GM06990 (cell line): ENCODE measurements around the gene DNAJB8.

Source experiments
- DNase-seq: peaks from one replicate; pipeline ENCODE4 v3.0.0-alpha.2; 2011; ENCODE audit not compliant: insufficient read length; ENCODE audit errors: extremely low read depth
- H3K27me3 ChIP-seq: replicated peaks from 2 replicates; pipeline ENCODE4 v1.6.0; 2011; ENCODE audit warnings: low read length; ENCODE audit not compliant: control insufficient read depth, insufficient read depth
- H3K36me3 ChIP-seq: 2 replicates; pipeline ENCODE4 v1.5.1; 2011; ENCODE audit warnings: low read length; ENCODE audit not compliant: control insufficient read depth, insufficient read depth
- H3K4me3 ChIP-seq: replicated peaks from 2 replicates; pipeline ENCODE4 v1.5.1; 2011; ENCODE audit warnings: low read depth, mild to moderate bottlenecking, control low read depth, low read length
- TF ChIP-seq, protein P1 (sequence below): IDR thresholded peaks from 2 replicates; pipeline ENCODE4 v1.5.1; 2011; ENCODE audit warnings: low read length, control low read depth, mild to moderate bottlenecking, inconsistent platforms; ENCODE audit not compliant: insufficient read depth, poor library complexity, severe bottlenecking

The DNAJB8 gene

DNA sequence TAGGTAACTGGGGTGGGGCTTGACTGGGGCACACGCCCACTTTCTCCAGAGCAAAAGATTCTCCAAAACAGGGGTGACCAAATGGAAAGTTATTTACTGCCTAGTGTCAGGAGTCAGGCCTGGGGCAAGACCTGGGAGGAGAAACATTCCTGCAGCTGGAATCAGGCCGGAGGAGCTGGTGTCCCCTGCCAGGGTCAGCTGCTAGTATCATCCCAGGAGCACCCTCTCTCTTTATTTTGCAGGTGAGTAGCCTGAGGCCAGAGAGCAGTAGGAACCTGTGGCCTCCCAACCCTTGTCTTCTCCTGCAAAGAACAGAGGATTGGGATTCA, 32.9 kb downstream of the DNAJB8 start:
- no peak for DNase-seq
- Histone ChIP-seq H3K27me3 (peaks cover 2% of the 10 kb centered on the region), H3K4me3 (no peak overlapping the region), H3K36me3 (no peaks in the 10 kb centered on the region)
- TF ChIP-seq, protein P1, sequence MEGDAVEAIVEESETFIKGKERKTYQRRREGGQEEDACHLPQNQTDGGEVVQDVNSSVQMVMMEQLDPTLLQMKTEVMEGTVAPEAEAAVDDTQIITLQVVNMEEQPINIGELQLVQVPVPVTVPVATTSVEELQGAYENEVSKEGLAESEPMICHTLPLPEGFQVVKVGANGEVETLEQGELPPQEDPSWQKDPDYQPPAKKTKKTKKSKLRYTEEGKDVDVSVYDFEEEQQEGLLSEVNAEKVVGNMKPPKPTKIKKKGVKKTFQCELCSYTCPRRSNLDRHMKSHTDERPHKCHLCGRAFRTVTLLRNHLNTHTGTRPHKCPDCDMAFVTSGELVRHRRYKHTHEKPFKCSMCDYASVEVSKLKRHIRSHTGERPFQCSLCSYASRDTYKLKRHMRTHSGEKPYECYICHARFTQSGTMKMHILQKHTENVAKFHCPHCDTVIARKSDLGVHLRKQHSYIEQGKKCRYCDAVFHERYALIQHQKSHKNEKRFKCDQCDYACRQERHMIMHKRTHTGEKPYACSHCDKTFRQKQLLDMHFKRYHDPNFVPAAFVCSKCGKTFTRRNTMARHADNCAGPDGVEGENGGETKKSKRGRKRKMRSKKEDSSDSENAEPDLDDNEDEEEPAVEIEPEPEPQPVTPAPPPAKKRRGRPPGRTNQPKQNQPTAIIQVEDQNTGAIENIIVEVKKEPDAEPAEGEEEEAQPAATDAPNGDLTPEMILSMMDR = no peak

DNA sequence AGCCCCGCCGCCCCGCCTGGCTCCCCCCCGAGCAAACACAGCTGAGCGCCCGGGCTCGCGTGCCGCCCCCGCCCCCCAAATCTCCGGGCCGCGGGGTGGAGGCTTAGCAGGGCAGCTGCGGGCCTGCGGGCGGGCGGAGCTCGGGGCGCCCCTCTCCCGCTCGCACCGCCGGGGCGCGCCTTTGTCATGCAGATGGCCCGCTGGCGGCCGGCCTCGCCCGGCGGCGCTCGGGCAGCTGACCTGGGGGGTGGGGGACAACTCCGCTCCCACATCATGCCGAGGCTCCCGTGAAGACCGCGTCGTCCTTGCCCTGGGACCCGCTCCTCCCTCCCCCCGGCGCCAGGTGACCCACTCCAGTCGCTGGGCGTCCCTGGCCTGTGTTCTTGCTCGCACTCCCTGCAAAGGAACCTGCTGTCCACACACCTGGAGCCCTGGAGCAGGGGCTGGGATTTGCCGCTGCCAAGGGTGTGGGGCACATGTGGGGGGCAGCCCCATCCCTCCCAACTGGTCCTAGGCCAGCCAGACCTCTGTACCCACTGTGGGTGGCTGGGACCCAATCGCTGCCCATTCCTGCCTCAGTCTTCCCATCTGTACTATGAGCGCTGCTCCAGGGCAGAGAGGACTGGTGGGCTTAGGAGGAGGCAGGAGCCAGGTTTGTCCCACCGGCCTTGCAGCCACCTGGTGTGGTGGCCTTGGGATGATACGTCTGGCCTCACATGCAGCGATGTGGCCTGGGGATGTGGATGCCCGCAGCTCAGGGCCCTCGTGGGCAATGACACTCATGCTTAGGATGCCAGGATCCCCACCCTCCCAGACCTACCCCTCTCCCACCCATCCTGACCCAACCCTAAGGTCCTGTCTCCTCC, 33.5 kb downstream of the DNAJB8 start:
- TF ChIP-seq, protein P1 = no peak
- no peaks in the 10 kb centered on the region for H3K36me3 ChIP-seq
- peaks cover 2% of the 10 kb centered on the region for H3K27me3 ChIP-seq
- DNase-seq = no peak
- no peak overlapping the region for H3K4me3 ChIP-seq

DNA sequence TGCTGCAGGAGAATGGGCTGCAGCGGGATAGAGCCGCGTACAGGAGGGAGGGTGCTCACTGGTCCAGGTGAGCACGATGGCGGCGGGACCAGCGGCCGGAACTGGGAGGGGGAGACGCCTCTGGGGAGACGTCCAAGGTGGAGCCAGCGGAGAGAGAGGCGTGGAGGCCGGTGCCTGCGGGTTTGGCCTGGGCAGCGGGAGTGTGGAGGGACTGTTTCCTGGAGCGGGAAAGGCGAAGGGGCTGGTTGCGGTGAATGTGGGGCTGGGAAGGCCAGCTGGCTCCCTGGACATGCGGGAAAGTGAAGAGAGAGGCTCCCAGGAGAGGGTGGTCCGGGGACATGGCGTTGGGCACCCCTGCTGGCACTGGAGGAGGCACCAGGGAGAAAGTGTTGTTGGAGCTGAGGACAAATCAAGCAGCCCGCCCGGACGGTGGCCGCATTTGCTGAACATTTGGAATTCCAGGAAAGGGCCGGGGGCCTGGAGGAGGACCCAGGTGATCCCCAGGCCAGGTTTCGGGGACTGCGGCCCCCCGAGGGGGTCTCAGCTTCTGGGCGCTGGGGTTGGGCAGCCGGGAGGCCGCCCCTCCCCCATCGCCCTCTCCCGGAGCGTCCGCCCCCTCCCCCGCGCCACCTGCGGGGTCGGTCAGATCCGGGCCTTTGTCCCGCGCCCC, 34.3 kb downstream of the DNAJB8 start:
- Histone ChIP-seq H3K4me3 (no peak overlapping the region), H3K36me3 (no peaks in the 10 kb centered on the region), H3K27me3 (peaks cover 2% of the 10 kb centered on the region)
- no peak for DNase-seq
- TF ChIP-seq, protein P1 = no peak

DNA sequence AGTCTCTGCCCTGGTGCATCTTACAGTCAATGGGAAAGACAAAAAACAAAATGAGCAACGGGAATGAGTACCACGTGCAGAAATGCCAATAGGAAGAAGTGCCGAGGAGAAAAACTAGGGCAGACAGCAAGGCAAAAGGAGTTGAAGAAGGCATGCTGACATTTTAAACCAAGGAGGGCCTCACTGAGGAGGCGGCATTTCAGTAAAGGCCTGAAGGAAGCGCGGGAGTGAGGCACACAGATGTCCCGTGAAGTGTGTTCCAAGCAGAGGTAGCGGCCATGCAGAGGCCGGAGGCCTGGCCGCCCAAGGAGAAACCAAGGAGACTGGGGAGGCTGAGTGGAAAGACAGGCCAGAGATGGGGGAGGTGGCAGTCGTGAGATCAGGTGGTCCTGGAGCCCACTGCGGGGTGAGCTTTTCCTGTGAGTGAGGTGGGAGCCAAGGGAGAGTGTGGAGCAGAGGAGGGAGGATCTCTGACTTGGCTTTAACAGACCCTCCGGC, 34.8 kb downstream of the DNAJB8 start:
- DNase-seq = no peak
- no peak overlapping the region for H3K4me3 ChIP-seq
- peaks cover 2% of the 10 kb centered on the region for H3K27me3 ChIP-seq
- TF ChIP-seq, protein P1 = no peak
- no peaks in the 10 kb centered on the region for H3K36me3 ChIP-seq

DNA sequence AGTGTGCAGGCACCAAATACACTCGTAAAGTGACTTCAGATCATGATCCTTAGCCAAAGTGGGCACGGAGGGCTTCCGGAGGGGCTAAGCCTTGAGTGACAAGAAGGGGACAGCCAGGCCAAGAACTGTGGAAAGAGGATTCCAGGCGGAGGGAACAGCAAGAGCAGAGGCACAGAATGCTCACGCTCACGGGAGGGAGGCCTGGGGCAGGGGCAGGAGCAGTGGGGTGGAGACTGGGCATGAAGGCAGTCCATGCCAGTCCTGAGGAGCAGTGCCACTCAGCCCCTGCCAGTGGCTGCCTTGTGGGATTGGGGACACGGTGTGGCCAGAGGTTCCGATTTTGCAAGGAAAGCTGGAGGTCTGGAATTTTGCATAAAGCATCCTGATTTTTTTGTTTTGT, 36.0 kb downstream of the DNAJB8 start:
- H3K27me3 ChIP-seq = peaks cover 2% of the 10 kb centered on the region
- no peaks in the 10 kb centered on the region for H3K36me3 ChIP-seq
- no peak for DNase-seq
- TF ChIP-seq, protein P1 = no peak
- no peak overlapping the region for H3K4me3 ChIP-seq
